Mucosa of descending colon (tissue), 3 donors: ENCODE measurements around the gene GALNT3. TPM values are rescaled to one million over a fixed set of nuclear protein-coding genes. Genes with fewer than 3 reads are reported as not detected.

Experiments
- ATAC-seq: fragments of 200-7000 bp; cut with Tn5 transposase; one replicate; pipeline ENCODE4 v1.9.1; 2020; ENCODE audit warnings: mild to moderate bottlenecking, moderate library complexity
- DNase-seq, 3 donors: peaks; one replicate each; pipeline ENCODE4 v3.0.0-alpha.2; 2020
- H3K36me3 ChIP-seq: fragments of 200-600 bp; one replicate; pipeline ENCODE4 v1.8.0; 2021; ENCODE audit warnings: low read depth, mild to moderate bottlenecking
- H3K4me1 ChIP-seq: fragments of 200-600 bp; one replicate; pipeline ENCODE4 v1.8.0; 2021; ENCODE audit warnings: low read depth, mild to moderate bottlenecking
- H3K4me3 ChIP-seq: fragments of 200-600 bp; one replicate; pipeline ENCODE4 v1.8.0; 2021; ENCODE audit warnings: mild to moderate bottlenecking
- H3K9me3 ChIP-seq: fragments of 200-600 bp; one replicate; pipeline ENCODE4 v1.8.0; 2021; ENCODE audit warnings: mild to moderate bottlenecking
- intact Hi-C, 2 donors: fragments of 100-400 bp; cut with DNase I in 1 of 2; cut with micrococcal nuclease in 1 of 2; formaldehyde crosslinking; loops; one replicate each; pipeline versions ENCODE4 v1.11.0 to v1.11.1; 2022; cut with DNase I, micrococcal nuclease
- total RNA-seq, 3 donors: library from RNA; stranded (reverse); fragmentation: NEBNext Ultra II Directional in 2 of 3; extraction: Animal tissue kit (Norgen Biotek cat#: 25700) in 2 of 3; gene quantifications; one replicate each; pipeline versions ENCODE4 v1.2.1 to v1.2.4, GENCODE V29; 2021 to 2023
- TF ChIP-seq, protein P1 (sequence below): fragments of 200-600 bp; IDR thresholded peaks from one replicate; pipeline ENCODE4 v1.8.0; 2022; ENCODE audit warnings: antibody characterized with exemption, mild to moderate bottlenecking
- donor health status: DM: no; HTN: no; CAD: no; lungs with moderate emphysema.
- donor health status: DM: no; HTN: no; CAD: no.
- donor health status: DM: no; HTN: yes; CAD: no.

The GALNT3 gene
- total RNA-seq, 3 donors from 2014 or later, result 33.4 to 82.8 (median 81.0) TPM

DNA sequence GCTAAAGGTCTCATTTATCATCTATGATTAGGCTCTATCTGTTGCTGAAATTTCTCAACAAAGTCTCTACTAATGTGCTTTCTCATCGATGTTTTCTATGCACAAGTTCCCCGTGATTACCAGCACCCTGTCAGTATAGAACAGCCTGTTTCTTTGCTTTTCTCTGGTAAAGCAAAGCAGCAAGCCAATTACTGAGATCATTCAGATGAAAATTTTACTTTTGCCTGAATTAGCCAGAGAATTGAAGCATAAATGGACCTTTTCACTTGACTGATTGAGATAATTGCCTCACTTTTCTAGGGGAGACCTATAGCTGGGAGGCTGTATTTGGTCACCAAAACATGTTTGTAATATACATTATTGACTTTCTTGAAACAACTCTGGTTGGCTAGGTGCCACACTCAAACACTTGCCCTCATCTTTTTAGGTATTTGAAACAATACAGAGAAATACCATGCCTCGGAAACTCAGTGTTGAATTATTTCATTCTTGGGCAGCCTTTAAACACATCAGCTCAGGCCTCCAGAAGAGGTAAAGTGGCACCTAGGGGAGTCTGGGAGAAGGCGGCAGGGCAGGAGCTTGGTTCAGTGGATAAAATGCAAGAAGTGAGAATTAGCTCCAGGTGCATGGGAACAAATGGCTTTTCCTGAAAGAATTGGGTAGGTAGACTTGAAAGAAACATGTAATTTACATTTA is 96.2 kb downstream of the GALNT3 start:
- Histone ChIP-seq H3K4me1 (no peaks in the 10 kb centered on the region), H3K9me3 (no peaks in the 10 kb centered on the region), H3K36me3 (no peaks in the 10 kb centered on the region), H3K4me3 (no peak overlapping the region)
- no peak for ATAC-seq
- TF ChIP-seq, protein P1, sequence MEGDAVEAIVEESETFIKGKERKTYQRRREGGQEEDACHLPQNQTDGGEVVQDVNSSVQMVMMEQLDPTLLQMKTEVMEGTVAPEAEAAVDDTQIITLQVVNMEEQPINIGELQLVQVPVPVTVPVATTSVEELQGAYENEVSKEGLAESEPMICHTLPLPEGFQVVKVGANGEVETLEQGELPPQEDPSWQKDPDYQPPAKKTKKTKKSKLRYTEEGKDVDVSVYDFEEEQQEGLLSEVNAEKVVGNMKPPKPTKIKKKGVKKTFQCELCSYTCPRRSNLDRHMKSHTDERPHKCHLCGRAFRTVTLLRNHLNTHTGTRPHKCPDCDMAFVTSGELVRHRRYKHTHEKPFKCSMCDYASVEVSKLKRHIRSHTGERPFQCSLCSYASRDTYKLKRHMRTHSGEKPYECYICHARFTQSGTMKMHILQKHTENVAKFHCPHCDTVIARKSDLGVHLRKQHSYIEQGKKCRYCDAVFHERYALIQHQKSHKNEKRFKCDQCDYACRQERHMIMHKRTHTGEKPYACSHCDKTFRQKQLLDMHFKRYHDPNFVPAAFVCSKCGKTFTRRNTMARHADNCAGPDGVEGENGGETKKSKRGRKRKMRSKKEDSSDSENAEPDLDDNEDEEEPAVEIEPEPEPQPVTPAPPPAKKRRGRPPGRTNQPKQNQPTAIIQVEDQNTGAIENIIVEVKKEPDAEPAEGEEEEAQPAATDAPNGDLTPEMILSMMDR, result no peak
- no peak for DNase-seq
- intact Hi-C loops, result loop anchor here in 1 of 2 donors (5.0 kb wide), 1 partner anchor 296 kb away; no protein-coding TSS in a partner anchor

Other genes with a start within 250 kb of the GALNT3 start
- gene TTC21B, start 159.5 kb upstream of the GALNT3 start, total RNA-seq, result 10 to 100 TPM; 10.4 to 22.2 (median 17.2) TPM